HG02763 (cell line): ENCODE data around the gene CCND2.
A peak's percentile ranks its signal among the peaks of the same experiment; 100 is the strongest.
"Not testable (repeated sequence)": the region's sequence is repeated elsewhere in the genome, so short reads cannot be mapped to it uniquely, and the experiment has no call there.

Source experiments
- ATAC-seq: cut with Tn5 transposase; IDR thresholded peaks from one replicate; pipeline ENCODE4 v1.9.1; 2021; ENCODE audit warnings: mild to moderate bottlenecking, moderate library complexity; ENCODE audit not compliant: unreplicated experiment

The CCND2 gene

GRCh38 chr12:4273652-4274395 is at the start of gene CCND2:
TSS of gene CCND2 (plus strand) at chr12:4273762. CDS start at chr12:4274041, 279 bp downstream.
- peak; percentile 31 for ATAC-seq

GRCh38 chr12:4224206-4224889 is 49.2 kb upstream of the CCND2 start:
- ATAC-seq: no peak

- no peak for ATAC-seq
Measured at GRCh38 chr12:4225571-4225970, 48.0 kb upstream of the CCND2 start.

- ATAC-seq: no peak
Measured at GRCh38 chr12:4227046-4227445, 46.5 kb upstream of the CCND2 start.

DNA sequence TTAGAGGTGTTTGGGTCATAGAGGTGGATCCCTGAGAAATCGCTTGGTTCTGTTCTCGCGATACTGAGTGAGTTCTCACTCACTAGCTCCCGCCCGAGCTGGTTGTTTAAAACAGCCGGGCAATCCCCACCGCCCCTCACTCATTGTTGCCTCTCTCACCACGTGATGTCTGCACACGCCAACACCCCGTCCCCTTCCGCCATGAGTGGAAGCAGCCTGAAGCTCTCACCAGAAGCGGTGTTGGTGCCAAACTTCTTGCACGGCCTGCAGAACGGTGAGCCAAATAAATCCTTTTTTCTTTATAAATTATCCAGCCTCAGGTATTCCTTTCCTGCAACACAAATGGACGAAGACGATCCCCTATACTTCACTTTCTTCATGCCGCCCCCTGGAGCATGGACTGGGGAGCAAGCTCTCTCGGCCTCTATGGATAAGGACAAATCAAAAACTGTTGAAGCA is 45.4 kb upstream of the CCND2 start:
- no peak for ATAC-seq

- ATAC-seq: no peak
Measured at GRCh38 chr12:4230526-4230925, 43.0 kb upstream of the CCND2 start.

GRCh38 chr12:4238577-4238976 is 35.0 kb upstream of the CCND2 start:
- no peak for ATAC-seq

GRCh38 chr12:4239746-4240145 is 33.8 kb upstream of the CCND2 start:
- no peak for ATAC-seq

DNA sequence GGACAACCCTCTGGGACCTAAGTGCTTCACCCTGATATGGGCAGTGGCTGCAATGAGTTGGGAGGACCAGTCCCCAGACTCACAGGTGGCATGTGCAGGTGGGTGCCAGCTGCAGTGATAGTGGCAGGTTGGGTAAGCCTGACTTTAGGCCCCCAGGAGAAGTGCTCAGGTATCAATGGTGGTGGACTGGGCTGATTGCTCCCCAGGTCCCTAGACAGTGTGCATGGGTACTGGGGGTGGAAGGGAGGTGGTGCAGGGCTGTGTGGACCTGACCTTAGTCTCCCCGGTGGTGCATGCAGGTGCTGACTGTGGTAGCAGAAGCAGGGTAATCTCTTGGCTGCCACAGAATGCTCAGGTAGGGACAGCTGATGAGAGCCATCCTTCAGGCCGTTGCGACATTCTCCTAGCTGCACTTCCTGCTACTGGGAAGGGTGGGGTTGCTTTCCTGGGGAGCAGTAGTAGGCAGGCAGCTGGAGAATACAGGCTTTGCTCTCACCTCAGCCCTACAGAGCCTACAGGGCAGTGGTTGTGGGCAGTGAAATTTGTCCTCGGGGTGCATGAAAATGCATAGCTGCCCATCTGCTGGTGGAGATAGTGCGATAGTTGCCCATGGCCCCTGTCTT is 33.3 kb upstream of the CCND2 start:
- no peak for ATAC-seq

- ATAC-seq: no peak
Measured at GRCh38 chr12:4240981-4241380, 32.6 kb upstream of the CCND2 start.

DNA sequence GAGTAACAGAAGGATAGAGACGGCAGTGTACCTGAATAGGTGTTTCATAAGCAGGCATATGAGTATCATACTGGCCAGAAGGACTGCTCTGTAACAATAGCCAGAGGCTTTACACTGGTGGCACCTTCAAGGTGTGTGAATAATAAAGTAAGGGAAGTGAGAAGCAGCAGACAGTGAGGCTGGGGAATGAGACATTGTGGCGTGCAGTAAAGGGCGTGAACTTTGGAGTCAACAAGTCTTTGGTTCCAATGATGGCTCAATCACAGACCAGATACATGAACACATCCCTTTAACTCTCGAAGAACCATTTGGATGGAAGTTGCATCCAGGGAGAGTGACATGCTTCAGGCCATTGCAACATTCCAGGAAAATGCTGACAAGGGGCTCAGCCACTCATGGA is 32.0 kb upstream of the CCND2 start:
- ATAC-seq: no peak

GRCh38 chr12:4242595-4242994 is 31.0 kb upstream of the CCND2 start:
- ATAC-seq: no peak

DNA sequence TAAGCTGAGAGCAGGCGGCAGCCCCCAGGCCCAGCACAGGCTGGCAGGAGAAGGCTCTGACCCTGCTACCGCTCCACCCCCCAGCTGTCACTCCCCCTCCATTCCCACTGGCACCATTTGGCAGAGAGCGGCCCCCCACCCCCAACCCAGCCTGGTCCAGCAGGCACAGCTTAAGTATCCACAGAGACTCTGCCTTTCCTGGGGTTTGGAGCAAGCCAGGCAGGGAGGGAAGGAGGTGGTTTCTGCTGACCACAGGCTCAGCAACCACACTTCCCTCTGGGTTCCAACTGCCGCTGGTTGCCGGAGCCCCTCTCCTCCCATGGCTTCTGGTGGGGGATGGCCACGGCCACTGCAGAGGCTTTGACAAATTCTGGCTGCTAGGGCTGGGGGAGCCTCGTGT is 30.5 kb upstream of the CCND2 start:
- no peak for ATAC-seq

DNA sequence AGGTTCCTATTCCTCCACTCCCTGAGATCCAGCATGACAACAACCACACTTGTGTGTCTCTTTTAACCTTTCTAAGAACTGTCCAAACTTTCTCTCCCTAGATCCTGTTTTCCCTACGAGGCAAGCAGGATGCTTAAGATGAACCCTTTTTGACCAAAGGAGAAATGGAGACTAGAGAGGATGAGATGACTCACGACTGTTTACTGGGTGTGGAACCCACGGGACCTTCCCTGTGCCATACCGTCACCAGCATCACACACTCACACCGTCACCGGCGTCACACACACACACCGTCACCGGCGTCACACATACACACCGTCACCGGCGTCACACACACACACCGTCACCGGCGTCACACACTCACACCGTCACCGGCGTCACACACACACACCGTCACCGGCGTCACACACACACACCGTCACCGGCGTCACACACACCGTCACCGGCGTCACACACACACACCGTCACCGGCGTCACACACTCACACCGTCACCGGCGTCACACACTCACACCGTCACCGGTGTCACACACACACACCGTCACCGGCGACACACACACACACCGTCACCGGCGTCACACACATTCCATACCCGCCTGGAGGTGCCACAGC is 30.0 kb upstream of the CCND2 start:
- not testable (repeated sequence) for ATAC-seq

DNA sequence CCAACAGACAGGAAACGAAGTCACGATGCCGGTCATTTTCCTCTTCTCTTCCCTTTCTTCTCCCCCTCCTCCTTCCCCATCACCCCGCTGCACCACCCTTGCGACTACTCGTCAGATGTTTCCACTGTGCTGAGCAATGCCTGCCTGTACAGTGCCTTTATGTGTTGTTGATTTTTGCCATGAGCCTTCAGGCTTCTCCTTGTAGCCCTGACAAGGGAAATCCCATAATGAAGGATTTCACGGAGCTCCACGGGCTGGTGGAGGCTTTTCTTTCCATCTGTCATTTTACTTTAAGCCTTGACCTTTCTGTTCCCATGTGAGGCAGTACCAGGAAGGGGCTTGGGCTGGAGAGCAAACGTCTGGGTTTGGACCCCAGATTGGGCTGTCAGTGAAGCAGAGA is 28.7 kb upstream of the CCND2 start:
- no peak for ATAC-seq

DNA sequence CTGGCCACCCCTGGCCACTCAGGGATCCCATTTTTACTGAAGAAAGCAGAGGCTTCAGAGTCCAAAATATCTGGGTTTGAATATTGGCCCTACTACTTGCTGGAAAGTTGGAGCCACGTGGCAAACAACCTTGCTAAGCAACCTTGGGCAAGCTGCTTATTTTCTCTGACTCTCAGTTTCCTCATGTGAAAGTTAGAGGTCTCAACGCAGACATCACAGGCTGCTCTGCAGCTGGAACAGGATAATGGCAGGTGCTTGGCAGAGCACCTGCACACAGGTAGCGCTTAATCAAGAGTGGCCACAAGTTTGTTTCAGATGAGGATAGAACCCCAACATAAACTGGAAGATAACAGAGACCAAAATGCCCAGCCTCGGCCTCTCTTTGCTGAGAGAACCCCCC is 28.1 kb upstream of the CCND2 start:
- no peak for ATAC-seq

- no peak for ATAC-seq
Measured at GRCh38 chr12:4246116-4246515, 27.4 kb upstream of the CCND2 start.

GRCh38 chr12:4250691-4251090 is 22.9 kb upstream of the CCND2 start:
- no peak for ATAC-seq

- no peak for ATAC-seq
Measured at GRCh38 chr12:4251216-4251891, 22.2 kb upstream of the CCND2 start.

DNA sequence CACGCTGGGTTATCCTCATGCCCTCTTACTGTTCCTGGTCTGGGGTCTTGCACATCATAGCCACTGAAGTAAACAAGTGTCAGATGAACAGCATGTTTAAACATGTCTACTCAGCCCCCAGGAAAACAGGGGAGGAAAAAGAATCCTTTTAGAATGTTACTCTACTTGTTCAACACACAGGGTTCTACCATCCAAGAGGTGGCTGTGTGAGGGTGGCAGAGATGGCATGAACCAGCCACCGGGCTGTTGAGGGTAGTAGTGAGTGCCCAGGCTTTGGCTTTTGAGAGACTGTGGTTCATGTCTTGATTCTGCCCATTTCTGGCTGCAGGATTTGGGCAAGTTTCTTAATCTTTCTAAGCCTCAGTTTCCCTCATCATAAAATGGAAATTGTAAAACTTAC is 21.6 kb upstream of the CCND2 start:
- no peak for ATAC-seq

DNA sequence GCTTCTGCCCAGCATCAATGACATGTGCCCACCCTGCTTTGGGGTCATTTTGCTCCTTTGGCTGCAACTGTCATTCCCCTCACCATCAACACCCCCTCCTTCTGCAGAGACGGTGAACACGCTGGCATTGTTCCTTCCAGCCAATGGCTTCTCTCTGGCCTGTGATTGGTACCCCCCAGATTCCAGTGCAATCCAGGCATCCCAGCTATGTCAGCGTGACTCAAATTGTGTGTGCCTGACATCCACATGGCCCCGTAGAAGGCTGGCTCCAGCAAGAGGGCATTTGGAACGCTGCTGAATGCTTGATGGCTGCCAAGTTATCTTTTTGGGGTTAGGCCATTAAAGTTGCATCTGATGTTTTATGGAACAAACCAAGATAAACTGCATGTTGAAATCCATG is 21.0 kb upstream of the CCND2 start:
- ATAC-seq: no peak
